Naive thymus-derived CD8-positive, alpha-beta T cell (primary cell): Measurements from ENCODE around the gene ASTN2. TPM values are rescaled to one million over a fixed set of nuclear protein-coding genes. Genes with fewer than 3 reads are reported as not detected.

ENCODE experiments used
- ATAC-seq, 2 donors: fragments of 150-1000 bp; cut with Tn5 transposase in 1 of 2; sonication (Bioruptor Pico), chemical (Tn5 transposase) in 1 of 2; 1 replicate in 1 of 2; 2 replicates in 1 of 2; pipeline ENCODE4 v1.10.0; 2021; ENCODE audit warnings: mild to moderate bottlenecking in 2 of 2, moderate library complexity in 2 of 2
- POLR2A ChIA-PET: fragments of 350-600 bp; sonication (Branson Sonifier 250); formaldehyde crosslinking; loops from one replicate; lab custom pipeline; 2021; ENCODE audit warnings: antibody characterized with exemption; lab: Charles Lee
- DNase-seq, 10 donors: peaks; one replicate each; pipeline versions ENCODE4 v3.0.0 to v3.0.0-alpha.2; 2020 to 2022
- H3K27ac Mint-ChIP-seq, 10 donors: one replicate each; pipeline ENCODE4 v1.8.0; 2020 to 2022; ENCODE audit warnings: mild to moderate bottlenecking in 10 of 10, mixed read lengths in 10 of 10, moderate library complexity in 4 of 10, inconsistent platforms in 1 of 10
- H3K27me3 Mint-ChIP-seq, 5 donors: one replicate each; pipeline ENCODE4 v1.8.0; 2021 to 2022; ENCODE audit warnings: mixed read lengths in 5 of 5
- H3K36me3 Mint-ChIP-seq, 3 donors: one replicate each; pipeline ENCODE4 v1.8.0; 2020 to 2022; ENCODE audit warnings: mixed read lengths in 3 of 3, mild to moderate bottlenecking in 2 of 3, inconsistent platforms in 1 of 3
- H3K4me1 Mint-ChIP-seq, 4 donors: one replicate each; pipeline ENCODE4 v1.8.0; 2021 to 2022; ENCODE audit warnings: mixed read lengths in 4 of 4
- H3K4me3 Mint-ChIP-seq, 10 donors: one replicate each; pipeline ENCODE4 v1.8.0; 2020 to 2022; ENCODE audit warnings: mild to moderate bottlenecking in 10 of 10, mixed read lengths in 10 of 10, moderate library complexity in 6 of 10, inconsistent platforms in 1 of 10
- H3K9me3 Mint-ChIP-seq, 9 donors: one replicate each; pipeline ENCODE4 v1.8.0; 2020 to 2022; ENCODE audit warnings: mixed read lengths in 9 of 9, mild to moderate bottlenecking in 3 of 9, inconsistent platforms in 1 of 9, moderate library complexity in 1 of 9
- polyA plus RNA-seq, 3 donors: library from polyadenylated mRNA; unstranded; fragments of 300-500 nt; fragmentation: Illumina TruSeq; gene quantifications; one replicate each; pipeline ENCODE4 v1.2.3, GENCODE V29; 2021
- total RNA-seq, 8 experiments: library from RNA in 2 of 8; stranded (reverse) in 2 of 8; gene quantifications; one replicate each; pipeline ENCODE4 v1.2.3 and lab custom pipeline; 2021 to 2026

Gene ASTN2
- total and polyA plus RNA-seq, 5 experiments from 2014 or later: 1.2 to 3.8 (median 3.2) TPM

GRCh38 chr9:117247266-117247665 is 167.6 kb downstream of the ASTN2 start:
- H3K36me3 Mint-ChIP-seq: no peaks in the 10 kb centered on the region
- ATAC-seq (no peak), DNase-seq (no peak)
- no peak overlapping the region for H3K4me3 Mint-ChIP-seq
- peaks cover 0 to 20% (median 3%) of the 10 kb centered on the region in 9 donors for H3K9me3 Mint-ChIP-seq
- POLR2A ChIA-PET: no interaction called here
- peaks cover 0 to 10% (median 3%) of the 10 kb centered on the region in 5 donors for H3K27me3 Mint-ChIP-seq
- no peak overlapping the region for H3K27ac Mint-ChIP-seq
- H3K4me1 Mint-ChIP-seq: no peaks in the 10 kb centered on the region

DNA sequence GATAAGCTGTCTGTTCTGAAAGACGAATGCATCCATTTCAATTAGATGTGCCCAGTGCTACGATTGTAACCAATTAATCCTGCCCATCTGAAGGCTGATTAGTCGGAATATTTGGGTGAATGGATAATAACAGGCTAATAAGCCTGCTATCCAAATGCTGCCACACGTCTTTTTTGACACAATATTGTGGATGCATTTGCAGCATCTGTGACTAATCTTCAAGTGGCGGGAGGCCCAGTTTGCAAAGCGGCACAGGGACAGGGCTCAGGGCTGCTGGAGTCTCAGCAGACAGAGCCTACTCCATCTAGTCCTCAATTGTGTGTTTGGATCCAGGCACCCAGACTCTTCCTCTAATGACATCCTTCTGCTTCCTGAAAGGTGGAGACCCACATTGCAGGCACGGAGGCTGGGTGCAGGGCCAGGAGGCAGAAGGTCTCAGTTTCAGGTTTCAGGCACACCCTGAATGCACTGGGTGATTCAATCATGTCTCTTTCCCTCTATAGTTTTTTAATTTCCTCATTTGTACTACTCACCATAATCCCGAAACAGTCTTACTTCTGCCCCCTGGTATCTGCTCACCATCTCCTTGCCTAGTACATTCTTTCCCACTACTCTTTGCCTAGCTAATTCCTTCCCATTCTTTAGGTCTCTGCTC is 169.6 kb downstream of the ASTN2 start:
- Mint-ChIP-seq H3K9me3 (peaks cover 0 to 20% (median 4%) of the 10 kb centered on the region in 9 donors), H3K27ac (no peak overlapping the region), H3K36me3 (no peaks in the 10 kb centered on the region), H3K27me3 (peaks cover 0 to 10% (median 2%) of the 10 kb centered on the region in 5 donors), H3K4me3 (no peak overlapping the region), H3K4me1 (no peaks in the 10 kb centered on the region)
- DNase-seq (no peak), ATAC-seq (no peak)
- POLR2A ChIA-PET: no interaction called here

GRCh38 chr9:117242082-117242481 is 172.8 kb downstream of the ASTN2 start:
- Mint-ChIP-seq H3K27ac (no peak overlapping the region), H3K9me3 (peaks cover 0 to 18% (median 3%) of the 10 kb centered on the region in 9 donors), H3K36me3 (no peaks in the 10 kb centered on the region), H3K4me3 (no peak overlapping the region), H3K27me3 (peaks cover 0 to 10% (median 2%) of the 10 kb centered on the region in 5 donors), H3K4me1 (no peaks in the 10 kb centered on the region)
- no peak for DNase-seq
- ATAC-seq: no peak
- POLR2A ChIA-PET: interaction anchor here (0.6 kb wide), 1 partner anchor 185 kb away, joined by 3 read pairs; no protein-coding TSS in a partner anchor

DNA sequence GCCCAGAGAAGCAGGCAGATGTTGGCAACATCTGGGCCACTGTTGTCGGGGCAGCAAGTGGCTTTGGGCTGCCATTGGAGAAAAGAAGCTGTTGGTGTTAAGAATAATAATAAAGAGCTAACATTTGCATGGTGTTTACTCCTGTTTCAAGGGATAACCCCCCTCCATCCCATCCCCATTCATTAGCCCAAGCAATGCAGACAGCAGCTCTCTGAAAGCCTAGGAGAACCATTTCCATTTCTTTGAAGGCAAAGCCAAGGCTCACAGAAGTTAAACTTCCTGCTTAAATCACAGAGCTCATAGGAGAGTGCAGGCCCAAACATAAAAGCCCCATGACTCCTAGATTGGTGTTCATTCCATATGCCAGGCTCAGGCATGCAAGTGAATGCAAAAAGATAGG is 175.4 kb downstream of the ASTN2 start:
- DNase-seq (no peak), ATAC-seq (no peak)
- H3K4me3 Mint-ChIP-seq: no peak overlapping the region
- peaks cover 0 to 12% (median 0%) of the 10 kb centered on the region in 9 donors for H3K9me3 Mint-ChIP-seq
- POLR2A ChIA-PET: no interaction called here
- H3K27ac Mint-ChIP-seq: no peak overlapping the region
- H3K27me3 Mint-ChIP-seq: peaks cover 0 to 3% (median 0%) of the 10 kb centered on the region in 5 donors
- H3K36me3 Mint-ChIP-seq: no peaks in the 10 kb centered on the region
- H3K4me1 Mint-ChIP-seq: no peaks in the 10 kb centered on the region

GRCh38 chr9:117234103-117234502 is 180.8 kb downstream of the ASTN2 start:
- Mint-ChIP-seq H3K27me3 (peaks cover 0 to 6% (median 2%) of the 10 kb centered on the region in 5 donors), H3K4me3 (no peak overlapping the region), H3K27ac (no peak overlapping the region), H3K36me3 (no peaks in the 10 kb centered on the region), H3K4me1 (no peaks in the 10 kb centered on the region), H3K9me3 (peaks cover 0 to 9% (median 2%) of the 10 kb centered on the region in 9 donors)
- POLR2A ChIA-PET: no interaction called here
- no peak for ATAC-seq
- DNase-seq: no peak

- Mint-ChIP-seq H3K27ac (no peak overlapping the region), H3K9me3 (peaks cover 0 to 9% (median 2%) of the 10 kb centered on the region in 9 donors), H3K4me1 (no peaks in the 10 kb centered on the region), H3K27me3 (peaks cover 0 to 7% (median 2%) of the 10 kb centered on the region in 5 donors), H3K4me3 (no peak overlapping the region), H3K36me3 (no peaks in the 10 kb centered on the region)
- no peak for ATAC-seq
- no peak for DNase-seq
- POLR2A ChIA-PET: no interaction called here
Measured at GRCh38 chr9:117233016-117233415, 181.8 kb downstream of the ASTN2 start.

DNA sequence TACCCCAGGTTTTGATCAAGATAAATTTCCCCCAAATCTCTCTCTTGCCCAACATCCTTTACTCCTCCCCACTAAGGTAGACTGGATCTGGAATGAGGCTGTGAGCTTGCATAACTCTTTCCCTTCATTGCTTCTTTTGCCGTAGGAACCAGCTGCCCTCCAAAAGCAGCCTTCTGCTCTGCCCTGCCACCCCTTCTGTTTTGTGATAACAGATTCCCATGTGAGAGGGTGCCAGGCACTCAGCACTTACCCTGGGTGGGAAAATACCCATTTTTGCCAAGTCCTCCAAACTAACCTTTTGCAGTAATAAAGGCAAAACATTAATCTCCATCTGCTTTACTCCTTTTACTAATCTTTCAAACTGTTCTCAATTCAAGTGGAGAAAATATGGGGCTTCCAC is 182.6 kb downstream of the ASTN2 start:
- H3K27ac Mint-ChIP-seq: no peak overlapping the region
- H3K4me1 Mint-ChIP-seq: no peaks in the 10 kb centered on the region
- no peaks in the 10 kb centered on the region for H3K36me3 Mint-ChIP-seq
- H3K9me3 Mint-ChIP-seq: peaks cover 0 to 9% (median 2%) of the 10 kb centered on the region in 9 donors
- no peak overlapping the region for H3K4me3 Mint-ChIP-seq
- peaks cover 0 to 7% (median 2%) of the 10 kb centered on the region in 5 donors for H3K27me3 Mint-ChIP-seq
- ATAC-seq (no peak), DNase-seq (no peak)
- POLR2A ChIA-PET: no interaction called here

DNA sequence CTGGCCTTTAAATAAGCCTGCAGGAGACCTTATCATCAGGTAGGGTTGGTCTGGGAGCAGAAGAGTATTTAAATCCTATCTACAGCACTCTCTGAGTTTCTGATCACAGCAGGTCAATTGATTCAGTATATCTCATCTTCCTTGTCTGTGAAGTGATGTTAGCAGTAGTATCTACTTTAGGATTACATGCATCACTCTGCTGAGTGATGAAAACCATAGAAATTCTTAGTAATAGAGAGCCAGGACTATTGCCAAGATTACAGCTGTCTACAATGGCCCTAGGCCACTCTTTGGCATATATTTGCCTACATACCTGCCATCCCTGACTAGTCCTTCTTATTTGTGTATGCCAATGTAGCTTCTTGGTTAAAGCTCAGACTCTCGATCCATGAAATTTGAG is 183.8 kb downstream of the ASTN2 start:
- Mint-ChIP-seq H3K27ac (no peak overlapping the region), H3K4me1 (no peaks in the 10 kb centered on the region), H3K36me3 (no peaks in the 10 kb centered on the region), H3K27me3 (peaks cover 0 to 7% (median 2%) of the 10 kb centered on the region in 5 donors), H3K4me3 (no peak overlapping the region), H3K9me3 (peaks cover 0 to 9% (median 2%) of the 10 kb centered on the region in 9 donors)
- ATAC-seq (no peak), DNase-seq (no peak)
- POLR2A ChIA-PET: no interaction called here

DNA sequence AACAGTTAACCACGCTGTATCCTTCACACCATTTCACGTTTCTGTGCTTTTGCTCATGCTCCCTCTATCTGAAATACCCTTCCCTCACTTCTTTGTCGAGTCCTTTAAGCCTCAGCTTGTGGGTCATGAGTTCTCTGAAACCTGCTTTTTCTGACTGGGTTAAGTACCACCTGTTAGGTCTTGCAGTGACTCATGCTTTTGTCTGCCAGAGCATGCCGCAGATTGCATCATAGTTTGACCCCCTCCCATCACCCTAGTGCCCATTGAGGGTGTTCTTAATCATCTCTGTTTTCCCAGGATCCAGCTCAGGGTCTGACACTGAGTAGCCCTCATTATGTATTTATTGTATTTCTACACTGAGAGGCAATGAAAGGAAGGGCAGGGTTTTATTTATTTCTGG is 190.2 kb downstream of the ASTN2 start:
- DNase-seq (no peak), ATAC-seq (no peak)
- H3K36me3 Mint-ChIP-seq: no peaks in the 10 kb centered on the region
- POLR2A ChIA-PET: no interaction called here
- no peak overlapping the region for H3K4me3 Mint-ChIP-seq
- peaks cover 0 to 10% (median 0%) of the 10 kb centered on the region in 9 donors for H3K9me3 Mint-ChIP-seq
- no peaks in the 10 kb centered on the region for H3K4me1 Mint-ChIP-seq
- peaks cover 0 to 5% (median 0%) of the 10 kb centered on the region in 5 donors for H3K27me3 Mint-ChIP-seq
- no peak overlapping the region for H3K27ac Mint-ChIP-seq

DNA sequence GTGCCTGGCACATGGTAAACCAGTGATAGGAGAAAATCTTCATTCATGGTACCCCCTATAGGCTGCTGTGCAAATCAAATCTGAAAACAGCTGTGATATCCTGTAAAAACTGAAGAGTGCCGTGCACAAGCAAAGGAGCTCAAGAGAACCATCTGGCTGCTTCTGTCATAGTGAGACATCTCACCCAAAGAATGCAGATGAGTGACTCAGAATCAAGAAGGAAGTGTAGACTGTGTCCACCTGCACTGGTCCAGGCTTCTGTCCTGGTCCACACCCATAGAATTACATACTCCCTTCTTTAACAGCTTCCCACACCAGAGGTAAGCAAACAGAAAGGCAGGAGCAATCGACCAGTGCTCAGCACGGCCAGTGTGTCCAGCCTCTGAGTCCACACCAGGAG is 195.9 kb downstream of the ASTN2 start:
- H3K4me1 Mint-ChIP-seq: no peaks in the 10 kb centered on the region
- peaks cover 0 to 16% (median 0%) of the 10 kb centered on the region in 9 donors for H3K9me3 Mint-ChIP-seq
- DNase-seq: no peak
- H3K27me3 Mint-ChIP-seq: peaks cover 0 to 6% (median 0%) of the 10 kb centered on the region in 5 donors
- no peak for ATAC-seq
- H3K27ac Mint-ChIP-seq: no peak overlapping the region
- no peak overlapping the region for H3K4me3 Mint-ChIP-seq
- POLR2A ChIA-PET: no interaction called here
- no peaks in the 10 kb centered on the region for H3K36me3 Mint-ChIP-seq

DNA sequence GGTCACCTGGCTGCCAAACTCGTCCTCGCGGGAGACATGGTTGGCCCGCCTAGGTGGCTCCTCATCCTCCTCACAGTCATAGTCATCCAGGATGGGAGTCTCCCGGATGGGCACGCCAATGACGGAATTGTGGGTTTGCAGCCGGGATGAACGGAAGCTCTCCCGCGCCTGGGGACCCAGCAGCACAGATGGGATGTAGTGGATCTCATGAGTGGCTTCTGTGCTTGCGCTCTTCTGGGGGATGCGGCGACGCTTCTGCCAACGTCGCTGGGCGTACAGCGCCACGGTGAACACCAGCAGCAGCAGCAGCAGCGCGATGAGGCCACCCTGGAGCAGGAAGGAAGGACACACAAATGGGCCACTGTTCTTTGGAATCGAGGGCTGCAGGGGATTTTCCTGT is 200.4 kb downstream of the ASTN2 start:
- DNase-seq: no peak
- H3K27ac Mint-ChIP-seq: no peak overlapping the region
- H3K4me1 Mint-ChIP-seq: no peaks in the 10 kb centered on the region
- H3K9me3 Mint-ChIP-seq: peaks cover 2 to 31% (median 8%) of the 10 kb centered on the region in 9 donors
- peak overlapping the region in 1 of 10 donors; percentile 8 for H3K4me3 Mint-ChIP-seq
- POLR2A ChIA-PET: no interaction called here
- peaks cover 0 to 2% (median 0%) of the 10 kb centered on the region in 5 donors for H3K27me3 Mint-ChIP-seq
- ATAC-seq: no peak
- peaks cover 0 to 1% (median 0%) of the 10 kb centered on the region in 3 donors for H3K36me3 Mint-ChIP-seq

DNA sequence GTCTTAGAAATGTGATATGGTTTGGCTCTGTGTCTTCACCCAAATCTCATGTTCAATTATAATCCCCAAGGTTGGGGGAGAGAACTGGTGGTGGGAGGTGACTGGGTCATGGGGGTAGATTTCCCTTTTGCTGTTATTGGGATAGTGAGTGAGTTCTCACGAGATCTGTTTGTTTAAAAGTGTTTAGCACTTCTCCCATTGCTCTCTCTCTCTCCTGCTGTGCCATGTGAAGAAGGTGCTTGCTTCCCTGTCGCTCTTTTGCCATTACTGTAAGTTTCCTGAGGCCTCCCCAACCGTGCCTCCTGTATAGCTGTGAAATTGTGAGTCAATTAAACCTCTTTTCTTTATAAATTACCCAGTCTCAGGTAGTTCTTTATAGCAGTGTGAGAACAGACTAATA is 203.6 kb downstream of the ASTN2 start:
- no peaks in the 10 kb centered on the region for H3K4me1 Mint-ChIP-seq
- peaks cover 0 to 1% (median 0%) of the 10 kb centered on the region in 3 donors for H3K36me3 Mint-ChIP-seq
- H3K4me3 Mint-ChIP-seq: no peak overlapping the region
- no peak overlapping the region for H3K27ac Mint-ChIP-seq
- POLR2A ChIA-PET: no interaction called here
- peaks cover 6 to 49% (median 16%) of the 10 kb centered on the region in 9 donors for H3K9me3 Mint-ChIP-seq
- H3K27me3 Mint-ChIP-seq: peaks cover 0 to 2% (median under 1%) of the 10 kb centered on the region in 5 donors
- no peak for ATAC-seq
- no peak for DNase-seq

GRCh38 chr9:117205806-117206205 is 209.1 kb downstream of the ASTN2 start:
- peaks cover 8 to 30% (median 15%) of the 10 kb centered on the region in 9 donors for H3K9me3 Mint-ChIP-seq
- no peak for ATAC-seq

More at GRCh38 chr9:117205806-117206205, 209.1 kb downstream of the ASTN2 start:
- Mint-ChIP-seq H3K27me3 (peaks cover 0 to 6% (median 2%) of the 10 kb centered on the region in 5 donors), H3K27ac (no peak overlapping the region), H3K4me3 (no peak overlapping the region), H3K36me3 (no peaks in the 10 kb centered on the region), H3K4me1 (no peaks in the 10 kb centered on the region)
- no peak for DNase-seq
- POLR2A ChIA-PET: no interaction called here
